NT2/D1 (cell line): ENCODE results near the gene CTSZ.

Experiments
- SUZ12 ChIP-seq: IDR thresholded peaks from 2 replicates; pipeline ENCODE4 v1.6.1; 2011; ENCODE audit not compliant: insufficient read length, insufficient read depth; ENCODE audit errors: extremely low read depth
- YY1 ChIP-seq: IDR thresholded peaks from 2 replicates; pipeline ENCODE4 v1.6.1; 2011; ENCODE audit not compliant: insufficient read length, insufficient read depth

DNA sequence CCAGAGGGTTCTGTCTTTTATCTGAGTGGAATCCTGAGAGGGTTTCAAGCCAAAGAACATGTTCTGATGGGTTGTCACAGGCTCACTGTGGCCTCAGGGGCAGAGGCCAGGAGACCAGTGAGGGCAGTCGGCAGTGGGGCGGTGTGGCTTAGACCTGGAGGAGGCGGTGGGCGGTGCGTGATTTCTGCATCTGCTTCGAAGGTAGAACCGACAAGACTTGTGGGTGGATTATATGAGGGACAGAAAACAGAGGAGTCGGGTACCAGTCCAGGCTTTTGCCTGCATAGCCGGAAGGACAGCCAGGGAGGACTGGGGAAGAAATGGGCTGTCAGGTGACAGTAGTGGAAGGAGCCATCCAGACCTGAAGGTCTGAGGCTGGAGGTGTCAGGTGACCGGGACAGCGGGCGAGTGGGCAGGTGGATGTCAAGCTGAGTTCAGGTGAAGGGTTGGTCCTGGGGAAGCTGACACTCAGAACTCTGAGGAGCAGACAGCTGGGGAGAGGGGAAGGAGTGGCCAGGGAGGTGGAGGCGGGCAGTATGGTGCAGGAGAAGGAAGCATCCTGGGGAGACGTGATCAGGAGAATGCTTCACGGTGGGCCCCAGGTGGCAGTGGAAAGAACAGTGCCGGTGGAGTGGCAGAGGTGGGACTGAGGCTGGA lies 3.1 kb downstream of the CTSZ start:
- TF ChIP-seq SUZ12, result no peak
- TF ChIP-seq YY1, result no peak
